K562 (cell line): ENCODE results near the gene RELA.
"Not testable (repeated sequence)": the region's sequence is repeated elsewhere in the genome, so short reads cannot be mapped to it uniquely, and the experiment has no call there.

Experiments used
- EZH2 ChIP-seq: IDR thresholded peaks from 2 replicates; pipeline ENCODE4 v1.6.1; 2012; ENCODE audit warnings: low read depth, mild to moderate bottlenecking, inconsistent platforms, low read length, borderline replicate concordance
- GTF2E2 ChIP-seq: fragments of 200-800 bp; sonication (Bioruptor generic); IDR thresholded peaks from 2 replicates; pipeline ENCODE4 v1.6.1; 2016; ENCODE audit warnings: missing genetic modification characterization, missing compliant biosample characterization
- ILF3 ChIP-seq: fragments of 450-650 bp; IDR thresholded peaks from 2 replicates; pipeline ENCODE4 v1.6.1; 2018; ENCODE audit warnings: antibody characterized with exemption, mild to moderate bottlenecking, moderate library complexity, borderline replicate concordance
- KLF16 ChIP-seq: IDR thresholded peaks from 2 replicates; pipeline ENCODE4 v1.6.1; 2016; ENCODE audit warnings: antibody characterized with exemption
- L3MBTL2 ChIP-seq: fragments of 450-650 bp; IDR thresholded peaks from 2 replicates; pipeline ENCODE4 v1.6.1; 2016; ENCODE audit warnings: mild to moderate bottlenecking, moderate library complexity
- MXI1 ChIP-seq: IDR thresholded peaks from 2 replicates; pipeline ENCODE4 v1.6.1; 2011; ENCODE audit warnings: low read depth, mild to moderate bottlenecking, improper control_type of control experiment, low read length
- POLR2AphosphoS5 ChIP-seq: IDR thresholded peaks from 2 replicates; pipeline ENCODE4 v1.6.1; 2011; ENCODE audit warnings: mild to moderate bottlenecking, low read depth, low read length, moderate library complexity; ENCODE audit not compliant: control insufficient read depth, insufficient read depth
- SETDB1 ChIP-seq: IDR thresholded peaks from one replicate; pipeline ENCODE4 v1.6.1; 2012; ENCODE audit warnings: low read length, control low read depth, inconsistent platforms
- SMARCB1 ChIP-seq: IDR thresholded peaks from 2 replicates; pipeline ENCODE4 v1.6.1; 2011; ENCODE audit warnings: improper control_type of control experiment, low read depth; ENCODE audit not compliant: insufficient read length
- TF ChIP-seq, protein P1 (sequence below), 3 experiments: IDR thresholded peaks in 2 of 3; conservative IDR thresholded peaks in 1 of 3; 2 replicates each; pipeline ENCODE4 v1.5.1; 2011 to 2012; ENCODE audit warnings: low read length in 3 of 3, mild to moderate bottlenecking in 3 of 3, control low read depth in 2 of 3, improper control_type of control experiment in 1 of 3, inconsistent platforms in 1 of 3, low read depth in 1 of 3, mixed read lengths in 1 of 3, moderate library complexity in 1 of 3; ENCODE audit not compliant: insufficient read depth in 2 of 3

DNA sequence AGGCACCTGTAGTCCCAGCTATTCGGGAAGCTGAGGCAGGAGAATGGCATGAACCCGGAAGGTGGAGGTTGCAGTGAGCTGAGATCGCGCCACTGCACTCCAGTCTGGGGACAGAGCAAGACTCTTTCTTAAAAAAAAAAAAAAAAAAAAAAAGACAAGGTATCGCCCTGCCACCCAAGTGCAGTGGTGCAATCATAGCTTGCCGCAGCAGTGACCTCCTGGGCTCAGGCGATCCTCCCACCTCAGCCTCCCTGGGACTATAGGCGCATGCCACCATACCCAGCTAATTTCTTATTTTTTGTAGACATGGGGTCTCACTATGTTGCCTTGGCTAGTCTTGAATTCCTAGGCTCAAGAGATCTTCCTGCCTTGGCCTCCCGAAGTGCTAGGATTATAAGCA, 1.8 kb downstream of the RELA start:
- TF ChIP-seq EZH2; KLF16; GTF2E2 (tag); POLR2AphosphoS5; ILF3; MXI1; SETDB1; SMARCB1; L3MBTL2: not testable (repeated sequence)
- TF ChIP-seq, protein P1, sequence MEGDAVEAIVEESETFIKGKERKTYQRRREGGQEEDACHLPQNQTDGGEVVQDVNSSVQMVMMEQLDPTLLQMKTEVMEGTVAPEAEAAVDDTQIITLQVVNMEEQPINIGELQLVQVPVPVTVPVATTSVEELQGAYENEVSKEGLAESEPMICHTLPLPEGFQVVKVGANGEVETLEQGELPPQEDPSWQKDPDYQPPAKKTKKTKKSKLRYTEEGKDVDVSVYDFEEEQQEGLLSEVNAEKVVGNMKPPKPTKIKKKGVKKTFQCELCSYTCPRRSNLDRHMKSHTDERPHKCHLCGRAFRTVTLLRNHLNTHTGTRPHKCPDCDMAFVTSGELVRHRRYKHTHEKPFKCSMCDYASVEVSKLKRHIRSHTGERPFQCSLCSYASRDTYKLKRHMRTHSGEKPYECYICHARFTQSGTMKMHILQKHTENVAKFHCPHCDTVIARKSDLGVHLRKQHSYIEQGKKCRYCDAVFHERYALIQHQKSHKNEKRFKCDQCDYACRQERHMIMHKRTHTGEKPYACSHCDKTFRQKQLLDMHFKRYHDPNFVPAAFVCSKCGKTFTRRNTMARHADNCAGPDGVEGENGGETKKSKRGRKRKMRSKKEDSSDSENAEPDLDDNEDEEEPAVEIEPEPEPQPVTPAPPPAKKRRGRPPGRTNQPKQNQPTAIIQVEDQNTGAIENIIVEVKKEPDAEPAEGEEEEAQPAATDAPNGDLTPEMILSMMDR (IDR thresholded peaks at IDR 0.05 in 2 of 3, conservative IDR thresholded peaks at IDR 0.05 in 1 of 3; ENCODE audit: insufficient read depth in 2 of 3, low read depth in 1 of 3, low read length in 3 of 3) = not testable (repeated sequence)
